ENCODE data around the gene NAV2. TPM values are rescaled to one million over a fixed set of nuclear protein-coding genes. Genes with fewer than 3 reads are reported as not detected.

NAV2 gene
- polyA plus RNA-seq, 3 donors = not detected

DNA sequence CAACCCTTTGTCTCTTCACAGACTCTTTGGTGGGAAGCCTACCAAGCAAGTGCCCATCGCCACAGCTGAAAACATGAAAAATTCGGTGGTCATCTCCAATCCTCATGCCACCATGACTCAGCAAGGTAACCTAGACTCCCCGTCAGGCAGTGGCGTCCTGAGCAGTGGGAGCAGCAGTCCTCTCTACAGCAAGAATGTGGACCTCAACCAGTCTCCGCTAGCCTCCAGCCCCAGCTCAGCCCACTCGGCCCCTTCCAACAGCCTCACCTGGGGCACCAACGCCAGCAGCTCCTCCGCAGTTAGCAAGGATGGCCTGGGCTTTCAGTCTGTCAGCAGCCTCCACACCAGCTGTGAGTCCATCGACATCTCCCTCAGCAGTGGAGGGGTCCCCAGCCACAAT lies 336.1 kb downstream of the NAV2 start:
- Mint-ChIP-seq H3K9me3 (no peaks in the 10 kb centered on the region), H3K4me1 (peaks cover 40% of the 10 kb centered on the region), H3K27me3 (ENCODE audit: low read depth in 3 of 3) (peaks cover 0 to 2% (median 1%) of the 10 kb centered on the region in 3 donors), H3K4me3 (no peak overlapping the region), H3K27ac (peak overlapping the region in 1 of 7 donors; percentile 17), H3K36me3 (peaks cover 0 to 2% of the 10 kb centered on the region in 2 donors)
- Histone ChIP-seq H3K4me1 (ENCODE audit: control insufficient read depth in 1 of 2, insufficient read depth in 2 of 2, low read length in 2 of 2) (peaks cover 14 to 19% of the 10 kb centered on the region in 2 donors), H3K27me3 (ENCODE audit: control insufficient read depth in 2 of 2, insufficient read depth in 2 of 2, low read length in 2 of 2) (no peaks in the 10 kb centered on the region), H3K4me2 (replicated peaks; ENCODE audit: extremely low read depth, low read length, poor library complexity, severe bottlenecking) (no peak overlapping the region), H2AFZ (ENCODE audit: insufficient read depth, low read depth, low read length, poor library complexity, severe bottlenecking) (no peak overlapping the region), H3K36me3 (replicated peaks in 1 of 2; ENCODE audit: control insufficient read depth in 1 of 2, insufficient read depth in 2 of 2, low read length in 2 of 2) (no peaks in the 10 kb centered on the region), H3K79me2 (ENCODE audit: insufficient read depth, low read length) (no peaks in the 10 kb centered on the region), H4K20me1 (ENCODE audit: insufficient read depth, low read length) (no peaks in the 10 kb centered on the region), H3K9ac (ENCODE audit: insufficient read depth, low read length, poor library complexity, severe bottlenecking) (no peak overlapping the region), H3K4me3 (replicated peaks in 1 of 3; ENCODE audit: low read depth in 2 of 3, low read length in 3 of 3) (no peak overlapping the region), H3K27ac (ENCODE audit: low read depth in 1 of 2, low read length in 2 of 2) (no peak overlapping the region), H3K9me3 (replicated peaks in 1 of 2; ENCODE audit: control insufficient read depth in 1 of 2, insufficient read depth in 1 of 2, low read length in 2 of 2) (no peaks in the 10 kb centered on the region)
- 97% methylated on average over 9 of the region's 9 CpGs for WGBS (ENCODE audit: insufficient coverage)
- intact Hi-C loops (cut with micrococcal nuclease) = no loop called here
- DNase-seq = no peak
- TF ChIP-seq, protein P1, sequence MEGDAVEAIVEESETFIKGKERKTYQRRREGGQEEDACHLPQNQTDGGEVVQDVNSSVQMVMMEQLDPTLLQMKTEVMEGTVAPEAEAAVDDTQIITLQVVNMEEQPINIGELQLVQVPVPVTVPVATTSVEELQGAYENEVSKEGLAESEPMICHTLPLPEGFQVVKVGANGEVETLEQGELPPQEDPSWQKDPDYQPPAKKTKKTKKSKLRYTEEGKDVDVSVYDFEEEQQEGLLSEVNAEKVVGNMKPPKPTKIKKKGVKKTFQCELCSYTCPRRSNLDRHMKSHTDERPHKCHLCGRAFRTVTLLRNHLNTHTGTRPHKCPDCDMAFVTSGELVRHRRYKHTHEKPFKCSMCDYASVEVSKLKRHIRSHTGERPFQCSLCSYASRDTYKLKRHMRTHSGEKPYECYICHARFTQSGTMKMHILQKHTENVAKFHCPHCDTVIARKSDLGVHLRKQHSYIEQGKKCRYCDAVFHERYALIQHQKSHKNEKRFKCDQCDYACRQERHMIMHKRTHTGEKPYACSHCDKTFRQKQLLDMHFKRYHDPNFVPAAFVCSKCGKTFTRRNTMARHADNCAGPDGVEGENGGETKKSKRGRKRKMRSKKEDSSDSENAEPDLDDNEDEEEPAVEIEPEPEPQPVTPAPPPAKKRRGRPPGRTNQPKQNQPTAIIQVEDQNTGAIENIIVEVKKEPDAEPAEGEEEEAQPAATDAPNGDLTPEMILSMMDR (IDR thresholded peaks at IDR 0.05) = no peak

DNA sequence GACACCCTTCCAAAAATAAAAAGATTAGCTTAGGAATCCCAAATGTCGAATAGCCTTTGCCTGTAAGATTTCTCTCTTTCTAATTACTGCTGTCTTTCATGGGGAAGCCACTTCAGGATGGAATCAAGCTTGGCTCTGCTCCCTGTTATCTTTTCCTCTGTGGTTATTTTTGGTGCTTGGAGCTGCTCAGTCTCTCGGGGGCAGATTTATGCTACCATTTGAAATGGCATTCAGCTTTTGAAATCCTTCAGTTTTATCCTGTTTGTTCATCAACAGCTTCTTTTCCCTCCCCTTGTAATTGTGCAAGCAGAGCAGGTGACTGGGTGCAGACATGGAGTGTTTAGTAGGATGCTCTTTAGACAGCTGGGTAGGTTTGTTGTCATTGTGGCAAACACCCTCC lies 336.6 kb downstream of the NAV2 start:
- TF ChIP-seq, protein P1 (IDR thresholded peaks at IDR 0.05) = no peak
- WGBS (ENCODE audit: insufficient coverage) = 86% methylated on average over 1 of the region's 2 CpGs
- peaks cover 0 to 1% (median 0%) of the 10 kb centered on the region in 3 donors for H3K27me3 Mint-ChIP-seq (ENCODE audit: low read depth in 3 of 3)
- Histone ChIP-seq H3K4me1 (ENCODE audit: control insufficient read depth in 1 of 2, insufficient read depth in 2 of 2, low read length in 2 of 2) (peaks cover 14 to 19% of the 10 kb centered on the region in 2 donors), H3K27me3 (ENCODE audit: control insufficient read depth in 2 of 2, insufficient read depth in 2 of 2, low read length in 2 of 2) (no peaks in the 10 kb centered on the region), H3K36me3 (replicated peaks in 1 of 2; ENCODE audit: control insufficient read depth in 1 of 2, insufficient read depth in 2 of 2, low read length in 2 of 2) (no peaks in the 10 kb centered on the region), H3K9me3 (replicated peaks in 1 of 2; ENCODE audit: control insufficient read depth in 1 of 2, insufficient read depth in 1 of 2, low read length in 2 of 2) (no peaks in the 10 kb centered on the region), H3K27ac (ENCODE audit: low read depth in 1 of 2, low read length in 2 of 2) (no peak overlapping the region), H3K9ac (ENCODE audit: insufficient read depth, low read length, poor library complexity, severe bottlenecking) (no peak overlapping the region), H4K20me1 (ENCODE audit: insufficient read depth, low read length) (no peaks in the 10 kb centered on the region), H3K79me2 (ENCODE audit: insufficient read depth, low read length) (no peaks in the 10 kb centered on the region), H3K4me3 (replicated peaks in 1 of 3; ENCODE audit: low read depth in 2 of 3, low read length in 3 of 3) (no peak overlapping the region), H3K4me2 (replicated peaks; ENCODE audit: extremely low read depth, low read length, poor library complexity, severe bottlenecking) (no peak overlapping the region), H2AFZ (ENCODE audit: insufficient read depth, low read depth, low read length, poor library complexity, severe bottlenecking) (no peak overlapping the region)
- intact Hi-C loops (cut with micrococcal nuclease) = no loop called here
- no peak overlapping the region for H3K27ac Mint-ChIP-seq
- H3K4me1 Mint-ChIP-seq = peaks cover 40% of the 10 kb centered on the region
- DNase-seq = no peak
- no peak overlapping the region for H3K4me3 Mint-ChIP-seq
- no peaks in the 10 kb centered on the region for H3K9me3 Mint-ChIP-seq
- H3K36me3 Mint-ChIP-seq = peaks cover 0 to 2% of the 10 kb centered on the region in 2 donors

Measured in CD14-positive monocyte (primary cell).